ENCODE measurements around the gene SHISA9.

DNA sequence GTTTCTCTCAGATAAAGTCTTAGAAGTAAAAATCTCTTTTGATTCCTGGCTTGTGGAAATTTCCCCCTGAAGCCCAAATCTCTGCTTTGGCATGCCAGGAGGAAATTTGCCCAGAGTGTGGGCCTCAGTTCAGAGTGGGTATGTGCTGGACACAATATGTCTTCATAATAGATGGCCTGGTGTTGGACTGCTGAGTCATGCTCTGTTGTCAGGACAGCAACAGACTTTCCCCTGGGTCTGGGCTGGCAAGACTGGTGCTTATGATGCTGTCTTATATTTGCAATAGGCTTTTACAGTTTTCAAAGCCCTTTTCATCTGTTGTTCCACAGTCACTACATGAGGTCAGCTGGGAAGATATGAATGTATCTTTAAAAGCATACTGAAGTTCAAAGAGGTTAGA lies 57.0 kb downstream of the SHISA9 start:
- TF ChIP-seq, protein P1, sequence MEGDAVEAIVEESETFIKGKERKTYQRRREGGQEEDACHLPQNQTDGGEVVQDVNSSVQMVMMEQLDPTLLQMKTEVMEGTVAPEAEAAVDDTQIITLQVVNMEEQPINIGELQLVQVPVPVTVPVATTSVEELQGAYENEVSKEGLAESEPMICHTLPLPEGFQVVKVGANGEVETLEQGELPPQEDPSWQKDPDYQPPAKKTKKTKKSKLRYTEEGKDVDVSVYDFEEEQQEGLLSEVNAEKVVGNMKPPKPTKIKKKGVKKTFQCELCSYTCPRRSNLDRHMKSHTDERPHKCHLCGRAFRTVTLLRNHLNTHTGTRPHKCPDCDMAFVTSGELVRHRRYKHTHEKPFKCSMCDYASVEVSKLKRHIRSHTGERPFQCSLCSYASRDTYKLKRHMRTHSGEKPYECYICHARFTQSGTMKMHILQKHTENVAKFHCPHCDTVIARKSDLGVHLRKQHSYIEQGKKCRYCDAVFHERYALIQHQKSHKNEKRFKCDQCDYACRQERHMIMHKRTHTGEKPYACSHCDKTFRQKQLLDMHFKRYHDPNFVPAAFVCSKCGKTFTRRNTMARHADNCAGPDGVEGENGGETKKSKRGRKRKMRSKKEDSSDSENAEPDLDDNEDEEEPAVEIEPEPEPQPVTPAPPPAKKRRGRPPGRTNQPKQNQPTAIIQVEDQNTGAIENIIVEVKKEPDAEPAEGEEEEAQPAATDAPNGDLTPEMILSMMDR (IDR thresholded peaks at IDR 0.05; ENCODE audit: insufficient read depth, low read length) = no peak
- TF ChIP-seq, protein P2, sequence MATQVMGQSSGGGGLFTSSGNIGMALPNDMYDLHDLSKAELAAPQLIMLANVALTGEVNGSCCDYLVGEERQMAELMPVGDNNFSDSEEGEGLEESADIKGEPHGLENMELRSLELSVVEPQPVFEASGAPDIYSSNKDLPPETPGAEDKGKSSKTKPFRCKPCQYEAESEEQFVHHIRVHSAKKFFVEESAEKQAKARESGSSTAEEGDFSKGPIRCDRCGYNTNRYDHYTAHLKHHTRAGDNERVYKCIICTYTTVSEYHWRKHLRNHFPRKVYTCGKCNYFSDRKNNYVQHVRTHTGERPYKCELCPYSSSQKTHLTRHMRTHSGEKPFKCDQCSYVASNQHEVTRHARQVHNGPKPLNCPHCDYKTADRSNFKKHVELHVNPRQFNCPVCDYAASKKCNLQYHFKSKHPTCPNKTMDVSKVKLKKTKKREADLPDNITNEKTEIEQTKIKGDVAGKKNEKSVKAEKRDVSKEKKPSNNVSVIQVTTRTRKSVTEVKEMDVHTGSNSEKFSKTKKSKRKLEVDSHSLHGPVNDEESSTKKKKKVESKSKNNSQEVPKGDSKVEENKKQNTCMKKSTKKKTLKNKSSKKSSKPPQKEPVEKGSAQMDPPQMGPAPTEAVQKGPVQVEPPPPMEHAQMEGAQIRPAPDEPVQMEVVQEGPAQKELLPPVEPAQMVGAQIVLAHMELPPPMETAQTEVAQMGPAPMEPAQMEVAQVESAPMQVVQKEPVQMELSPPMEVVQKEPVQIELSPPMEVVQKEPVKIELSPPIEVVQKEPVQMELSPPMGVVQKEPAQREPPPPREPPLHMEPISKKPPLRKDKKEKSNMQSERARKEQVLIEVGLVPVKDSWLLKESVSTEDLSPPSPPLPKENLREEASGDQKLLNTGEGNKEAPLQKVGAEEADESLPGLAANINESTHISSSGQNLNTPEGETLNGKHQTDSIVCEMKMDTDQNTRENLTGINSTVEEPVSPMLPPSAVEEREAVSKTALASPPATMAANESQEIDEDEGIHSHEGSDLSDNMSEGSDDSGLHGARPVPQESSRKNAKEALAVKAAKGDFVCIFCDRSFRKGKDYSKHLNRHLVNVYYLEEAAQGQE (IDR thresholded peaks at IDR 0.05; ENCODE audit: insufficient replicate concordance, low read depth) = no peak
- TF ChIP-seq POLR2AphosphoS5 (IDR thresholded peaks at IDR 0.05; ENCODE audit: low read depth) = no peak

Measured in HL-60 (cell line).